Esophagus squamous epithelium (tissue), 4 donors: ENCODE measurements around the gene ERC1.

ENCODE experiments used
- CTCF ChIP-seq, 6 experiments: fragments of 450-650 bp in 4 of 6; fragments of 200-600 bp in 2 of 6; sonication (generic) in 2 of 6; IDR thresholded peaks; one replicate each; pipeline ENCODE4 v1.5.1; 2016 to 2019; ENCODE audit warnings: antibody characterized with exemption in 6 of 6, mild to moderate bottlenecking in 4 of 6, moderate library complexity in 4 of 6
- POLR2A ChIP-seq, 4 donors: fragments of 450-650 bp; IDR thresholded peaks; one replicate each; pipeline ENCODE4 v1.6.1; 2017; ENCODE audit warnings: antibody characterized with exemption in 4 of 4, mild to moderate bottlenecking in 4 of 4, moderate library complexity in 3 of 4

GRCh38 chr12:1117970-1118563, 127.0 kb downstream of the ERC1 start:
- peak; percentile 86 to 97 (median 95) for TF ChIP-seq CTCF (IDR thresholded peaks at IDR 0.05)
- no peak for TF ChIP-seq POLR2A (IDR thresholded peaks at IDR 0.05)
